ENCODE data around the gene REEP1. TPM values are rescaled to one million over a fixed set of nuclear protein-coding genes. Genes with fewer than 3 reads are reported as not detected.

The REEP1 gene
- total and polyA plus RNA-seq, 2 of the 8 experiments (the other 6 are each of a cell fraction or from before 2014, with no cell fraction given), result 0.74 to 1.5 TPM

DNA sequence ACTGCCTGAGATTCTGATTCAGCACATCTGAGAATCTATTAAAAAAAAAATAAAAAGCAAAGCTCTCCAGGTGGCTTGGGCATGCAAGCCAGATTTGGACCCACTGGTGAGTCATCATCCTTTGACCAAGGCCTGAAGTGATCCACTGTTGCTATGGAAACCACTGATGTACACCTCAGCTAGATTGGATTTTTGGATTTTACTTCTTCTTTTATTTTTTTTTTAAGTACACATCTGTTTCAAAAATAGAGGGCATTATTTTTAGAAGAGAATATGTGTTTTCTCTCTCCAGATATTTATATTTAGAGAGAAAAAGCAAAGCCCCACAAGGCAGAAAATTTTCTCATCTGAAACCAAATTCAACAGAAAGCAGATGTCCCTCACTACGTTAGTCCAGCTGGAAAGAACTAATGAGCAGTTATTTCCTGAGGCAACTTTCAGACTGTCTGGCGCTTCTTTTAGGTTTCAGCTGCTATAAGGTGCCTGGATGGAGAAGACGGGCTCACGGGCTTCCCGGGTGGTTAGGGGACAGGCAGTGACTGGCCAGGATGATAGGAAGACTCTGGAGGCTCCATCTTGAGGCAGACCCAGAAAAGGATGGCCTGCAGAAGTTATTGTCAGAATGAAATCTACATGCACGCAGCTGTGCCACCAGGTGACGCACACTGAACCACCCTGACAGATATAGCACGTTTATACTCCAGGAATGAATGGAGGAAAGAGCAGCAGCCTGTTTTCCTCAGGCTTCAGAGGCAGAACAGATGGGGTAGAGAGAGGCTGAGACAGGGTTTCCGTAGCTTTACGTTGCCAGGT, 87.6 kb downstream of the REEP1 start (continued):
- TF ChIP-seq SIX5 (IDR thresholded peaks at IDR 0.05; ENCODE audit: low read depth, low read length) (no peak), JUN (IDR thresholded peaks at IDR 0.05; ENCODE audit: low read depth, low read length) (no peak), SP4 (IDR thresholded peaks at IDR 0.05; ENCODE audit: low read length) (no peak), ATF2 (IDR thresholded peaks at IDR 0.05; ENCODE audit: low read length) (no peak), BRCA1 (IDR thresholded peaks at IDR 0.05; ENCODE audit: low read depth, low read length) (no peak), KDM5A (IDR thresholded peaks at IDR 0.05; ENCODE audit: low read length) (no peak)
- TF ChIP-seq, protein P1, sequence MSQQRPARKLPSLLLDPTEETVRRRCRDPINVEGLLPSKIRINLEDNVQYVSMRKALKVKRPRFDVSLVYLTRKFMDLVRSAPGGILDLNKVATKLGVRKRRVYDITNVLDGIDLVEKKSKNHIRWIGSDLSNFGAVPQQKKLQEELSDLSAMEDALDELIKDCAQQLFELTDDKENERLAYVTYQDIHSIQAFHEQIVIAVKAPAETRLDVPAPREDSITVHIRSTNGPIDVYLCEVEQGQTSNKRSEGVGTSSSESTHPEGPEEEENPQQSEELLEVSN (IDR thresholded peaks at IDR 0.05), result no peak

Measured in H1 (cell line).